CD4-positive, alpha-beta T cell treated with Interleukin-12 subunit alpha and Interleukin-12 subunit beta, for 1 hour (primary cell): Measurements from ENCODE around the gene RAB3A.
"Not testable (repeated sequence)": the region's sequence is repeated elsewhere in the genome, so short reads cannot be mapped to it uniquely, and the experiment has no call there.

Experiments used
- DNase-seq: peaks from one replicate; pipeline ENCODE4 v3.0.0-alpha.2; 2020

RAB3A gene

GRCh38 chr19:18223860-18224524, 20.1 kb upstream of the RAB3A start:
- DNase-seq = peak; percentile 19

- no peak for DNase-seq
Observed at GRCh38 chr19:18221815-18222725, 18.2 kb upstream of the RAB3A start.

DNA sequence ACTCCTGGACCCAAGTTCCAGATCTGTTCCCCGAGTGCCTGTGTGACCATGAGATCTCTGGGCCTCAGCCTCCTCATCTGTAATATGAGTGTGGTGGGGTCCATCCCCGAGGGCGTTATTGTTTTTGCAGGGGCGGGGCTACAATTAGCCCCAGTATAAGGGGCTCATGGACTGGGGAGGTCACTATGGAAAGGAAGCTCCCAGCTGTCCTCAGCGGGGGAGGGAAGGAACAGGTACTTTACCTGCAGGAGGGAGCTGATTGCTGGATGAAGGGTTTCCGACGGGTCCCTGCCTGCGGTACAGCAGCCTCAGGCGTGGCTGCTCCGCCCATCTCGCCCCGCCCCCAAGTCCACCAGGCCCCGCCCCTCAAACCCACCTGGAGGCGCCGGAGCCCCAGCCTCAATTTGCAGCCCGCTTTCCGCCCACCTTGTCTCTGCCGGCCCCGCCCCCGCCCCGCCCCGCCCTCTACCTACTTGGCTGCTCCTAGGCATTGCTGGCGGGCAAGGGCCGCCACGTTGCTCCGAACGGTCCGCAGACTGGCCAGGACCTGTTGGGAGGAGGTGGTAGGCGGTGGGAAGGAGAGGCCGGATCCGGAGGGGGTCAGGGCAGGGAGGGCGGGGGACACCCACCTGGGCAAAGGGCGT, 16.9 kb upstream of the RAB3A start:
- DNase-seq = no peak

- no peak for DNase-seq
Observed at GRCh38 chr19:18219911-18220631, 16.2 kb upstream of the RAB3A start.

- DNase-seq = no peak
Observed at GRCh38 chr19:18218600-18218999, 14.8 kb upstream of the RAB3A start.

DNA sequence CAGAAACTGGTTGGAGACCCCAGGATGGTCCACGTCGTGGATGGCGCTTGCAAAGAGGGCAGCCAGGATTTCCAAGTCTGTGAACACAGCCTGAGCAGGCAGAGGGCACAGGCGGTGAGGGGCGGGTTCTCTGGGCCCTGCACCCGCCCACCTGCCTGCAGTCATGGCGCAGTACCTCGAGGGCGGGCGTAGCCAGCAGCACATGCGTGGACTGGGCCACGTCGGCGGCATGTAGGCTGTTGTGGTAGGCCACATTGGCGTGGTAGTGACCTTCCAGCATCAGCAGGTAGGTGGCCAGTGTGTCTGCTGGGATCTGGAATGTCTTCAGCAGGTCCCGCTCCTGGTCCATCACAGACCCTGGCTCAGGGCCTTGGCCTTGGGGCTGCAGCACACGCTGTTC, 14.3 kb upstream of the RAB3A start:
- DNase-seq = no peak

DNA sequence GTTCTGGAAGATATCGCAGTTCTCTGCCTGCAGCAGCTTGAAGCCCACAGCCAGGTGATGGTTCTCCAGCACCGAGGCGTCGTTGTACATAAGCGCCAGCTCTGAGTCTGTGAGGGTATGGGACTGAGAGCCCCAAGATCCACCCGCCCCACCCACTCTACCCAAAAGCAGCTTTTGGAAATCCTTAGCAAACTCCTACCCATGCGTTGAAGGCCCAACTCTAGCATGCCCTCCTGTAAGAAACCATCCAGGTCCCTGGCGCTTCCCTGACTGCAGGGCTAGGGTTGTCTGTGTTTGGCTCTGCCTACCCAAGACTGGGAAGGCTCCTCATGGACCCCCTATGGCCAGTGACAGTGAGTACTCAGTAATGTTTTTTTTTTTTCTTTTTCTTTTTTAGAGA, 12.9 kb upstream of the RAB3A start:
- no peak for DNase-seq

DNA sequence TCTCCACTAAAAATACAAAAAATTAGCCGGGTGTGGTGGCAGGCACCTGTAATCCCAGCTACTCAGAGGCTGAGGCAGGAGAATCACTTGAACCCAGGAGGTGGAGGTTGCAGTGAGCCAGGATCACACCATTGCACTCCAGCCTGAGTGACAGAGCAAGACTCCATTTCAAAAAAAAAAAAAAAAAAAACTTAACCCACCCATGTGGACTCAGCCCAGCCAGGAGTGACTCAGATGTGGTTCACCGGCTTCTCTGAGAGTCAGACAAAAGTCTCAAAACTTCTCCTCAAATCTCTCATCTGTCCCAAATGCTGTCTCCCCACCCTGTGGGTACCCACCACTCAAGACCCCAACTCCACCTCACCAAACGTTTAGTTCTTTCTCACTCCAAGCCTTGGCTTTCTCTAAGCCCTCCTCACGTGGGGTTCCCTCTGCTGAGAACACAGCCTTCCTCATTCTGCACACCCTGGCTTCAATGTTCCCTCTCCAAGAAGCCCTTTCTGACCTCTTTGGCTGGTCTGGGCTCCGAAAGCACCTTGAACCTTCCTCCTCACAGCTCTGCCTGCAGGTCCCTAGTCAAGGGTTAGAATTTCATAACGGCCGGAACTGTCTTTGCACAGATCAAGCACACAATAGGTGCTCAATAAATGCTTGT, 11.1 kb upstream of the RAB3A start:
- no peak for DNase-seq

DNA sequence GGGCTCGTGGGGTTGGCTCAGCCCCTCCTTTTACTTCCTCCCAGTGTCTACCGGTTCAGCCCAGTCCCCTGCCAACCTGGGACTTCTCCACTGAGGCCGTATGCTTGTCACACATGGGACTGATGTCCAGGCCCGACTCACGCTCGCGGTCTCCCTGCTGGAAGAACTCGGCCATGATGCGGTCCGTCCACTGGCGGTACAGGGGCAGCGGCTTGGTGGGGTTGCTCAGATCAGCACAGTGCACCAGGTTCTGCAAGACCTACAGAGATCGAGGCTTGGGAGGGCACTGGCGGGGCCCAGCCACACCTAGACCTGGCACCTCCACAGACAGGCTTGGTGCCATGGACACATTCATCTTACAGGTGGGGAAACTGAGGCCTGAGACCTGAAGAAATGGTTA, 7.8 kb upstream of the RAB3A start:
- no peak for DNase-seq

DNA sequence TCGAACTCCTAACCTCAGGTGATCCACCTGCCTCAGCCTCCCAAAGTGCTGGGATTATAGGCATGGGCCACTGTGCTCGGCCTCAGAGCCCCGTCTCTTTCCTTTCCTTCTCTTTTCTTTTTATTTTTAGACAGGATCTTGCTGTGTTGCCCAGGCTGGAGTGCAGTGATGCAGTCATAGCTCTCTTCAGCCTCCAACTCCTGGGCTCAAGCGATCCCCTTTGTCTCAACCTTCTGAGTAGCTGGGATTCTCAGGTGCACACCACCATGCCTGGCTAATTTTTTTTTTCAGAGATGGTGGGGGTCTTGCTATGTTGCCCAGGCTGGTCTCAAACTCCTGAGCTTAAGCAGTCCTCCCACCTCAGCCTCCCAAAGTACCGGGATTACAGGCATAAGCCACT, 6.1 kb upstream of the RAB3A start:
- DNase-seq = not testable (repeated sequence)

- DNase-seq = peak; percentile 54
Observed at GRCh38 chr19:18208098-18208951, 4.5 kb upstream of the RAB3A start.

GRCh38 chr19:18206018-18206417, 2.2 kb upstream of the RAB3A start:
- no peak for DNase-seq

- peak; percentile 56 for DNase-seq
Observed at GRCh38 chr19:18205200-18205892, 1.5 kb upstream of the RAB3A start.

GRCh38 chr19:18204394-18205199, 755 bp upstream of the RAB3A start:
- no peak for DNase-seq

- DNase-seq = peak; percentile 61
Observed at GRCh38 chr19:18203408-18203862, 407 bp downstream of the RAB3A start.

DNA sequence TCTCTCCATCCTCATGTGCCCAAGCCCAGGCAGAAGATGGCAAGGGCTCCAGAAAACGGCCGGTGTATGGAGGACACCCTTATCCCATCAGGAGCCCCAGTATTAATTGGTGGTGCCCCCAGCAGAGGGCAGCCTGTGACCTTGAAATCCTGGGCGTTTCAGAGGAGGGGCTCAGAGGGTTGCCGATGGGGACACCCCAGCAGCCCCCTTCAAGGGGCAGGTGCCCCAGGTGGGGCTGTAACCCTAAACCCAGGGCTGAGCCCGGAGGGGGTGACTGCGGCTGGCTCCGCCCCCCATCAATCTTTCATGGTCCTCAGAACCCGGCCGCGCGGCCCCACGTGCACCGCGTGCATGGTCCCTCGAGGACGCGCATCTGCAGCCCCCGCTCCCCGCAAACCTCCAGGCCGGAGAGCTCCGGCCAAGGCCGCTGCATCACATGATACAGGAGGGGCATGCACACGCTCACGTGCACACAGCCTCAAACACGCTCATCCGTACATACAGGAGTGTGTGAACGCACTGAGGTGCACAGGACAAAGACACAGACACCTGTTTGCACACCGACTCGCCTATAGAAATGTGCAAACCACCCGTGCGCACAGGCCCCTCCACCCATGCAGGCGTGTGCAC, 949 bp downstream of the RAB3A start:
- DNase-seq = peak; percentile 36

GRCh38 chr19:18202397-18202777, 1.5 kb downstream of the RAB3A start:
- no peak for DNase-seq

DNA sequence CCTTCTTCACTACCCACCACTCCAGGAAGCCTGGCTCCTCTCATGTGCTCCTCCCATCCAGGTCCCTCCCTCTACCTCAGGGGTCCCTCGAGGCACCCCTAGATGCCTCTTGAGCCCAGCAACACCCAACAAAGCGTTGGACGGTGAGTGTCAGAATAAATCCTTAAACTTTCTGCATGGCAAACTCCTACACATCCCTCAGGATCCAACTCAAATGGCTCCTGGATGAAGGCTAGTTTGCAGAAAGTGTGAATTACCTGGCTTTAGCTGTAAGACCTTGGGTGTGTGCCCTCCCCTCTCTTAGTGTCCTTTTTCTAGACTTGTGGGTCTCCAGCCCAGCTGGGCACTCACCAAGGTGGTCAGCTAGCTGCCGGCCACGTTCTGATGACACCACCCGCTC, 5.5 kb downstream of the RAB3A start:
- no peak for DNase-seq

DNA sequence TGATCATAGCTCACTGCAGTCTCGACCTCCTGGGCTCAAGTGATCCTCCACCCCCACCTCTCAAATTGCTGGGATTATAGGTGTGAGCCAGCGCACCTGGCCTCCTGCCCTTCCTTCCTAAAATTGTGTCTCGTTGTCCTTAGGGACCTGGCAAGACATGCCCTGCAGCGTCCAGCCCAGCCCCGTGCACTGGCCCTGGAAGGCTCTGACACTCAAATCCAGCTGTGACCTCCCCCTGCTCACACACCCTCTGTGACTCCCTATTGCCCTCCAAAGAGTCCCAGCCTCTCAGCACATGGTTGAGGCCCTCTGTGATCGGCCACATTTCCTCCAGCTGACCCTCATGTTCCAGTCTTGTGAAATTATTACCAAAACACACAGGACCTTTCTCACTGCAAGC, 5.9 kb downstream of the RAB3A start:
- DNase-seq = no peak

DNA sequence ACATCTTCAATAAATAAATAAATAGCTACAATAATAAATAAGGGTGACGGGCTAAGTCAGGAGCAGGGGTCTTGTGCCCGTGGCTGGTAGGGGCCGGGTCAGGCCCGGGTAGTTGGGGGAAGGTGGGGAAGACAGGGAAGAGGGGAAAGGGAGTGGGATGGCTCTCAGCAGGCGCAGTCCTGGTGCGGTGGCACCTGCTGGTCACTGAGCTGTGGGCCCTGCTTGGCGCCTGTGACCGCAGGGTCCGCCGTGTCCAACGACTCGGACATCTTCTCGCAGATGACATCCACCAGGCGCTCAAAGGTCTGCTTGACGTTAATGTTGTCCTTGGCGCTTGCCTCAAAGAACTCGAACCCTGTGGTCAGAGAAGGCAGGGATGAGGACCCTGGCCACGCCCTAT, 6.5 kb downstream of the RAB3A start:
- DNase-seq = no peak
